NCI-H1436 (cell line): Measurements from ENCODE around the gene CLDND2.

ENCODE experiments used
- DNase-seq: peaks from one replicate; lab custom pipeline; 2025; lab: John Stamatoyannopoulos, UW

The CLDND2 gene

DNA sequence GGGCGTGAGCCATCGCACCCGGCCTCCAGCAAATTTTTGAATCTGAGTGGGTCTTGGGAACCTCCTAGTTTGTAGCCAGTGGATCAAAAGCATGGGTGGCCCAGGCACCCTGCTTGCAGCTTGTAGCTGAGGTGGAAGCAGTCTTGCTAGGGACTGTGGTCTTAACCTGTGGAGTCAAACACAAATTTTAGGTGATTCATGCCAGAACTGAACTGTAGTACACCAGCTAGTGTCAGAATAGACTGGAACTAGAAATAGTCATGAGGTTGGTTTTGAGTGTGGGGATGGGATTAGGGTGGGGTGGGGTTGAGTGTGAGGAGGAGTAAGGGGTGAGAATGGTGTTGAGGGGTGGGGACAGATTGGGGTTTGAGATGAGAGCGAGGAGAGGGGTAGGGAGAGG is 13.2 kb upstream of the CLDND2 start:
- no peak for DNase-seq

DNA sequence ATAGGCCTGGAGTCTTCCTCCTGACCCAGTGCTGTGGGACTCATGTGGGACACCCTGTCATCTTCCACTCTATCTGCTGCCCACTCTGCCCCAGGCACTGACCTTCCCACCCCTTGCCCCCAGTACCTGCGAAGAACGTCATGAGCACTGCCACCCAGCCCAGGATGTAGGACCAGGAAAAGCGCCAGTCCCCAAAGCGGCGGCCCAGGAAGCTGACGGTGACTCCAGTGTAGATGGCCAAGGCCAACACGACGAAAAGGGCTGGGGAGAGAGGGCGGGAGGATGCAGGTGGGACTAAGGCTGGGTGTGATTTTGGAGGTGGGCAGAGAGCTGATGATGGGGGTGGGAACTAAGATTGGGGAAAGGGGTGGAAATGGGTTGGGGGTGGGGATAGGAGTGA is 11.6 kb upstream of the CLDND2 start:
- no peak for DNase-seq

DNA sequence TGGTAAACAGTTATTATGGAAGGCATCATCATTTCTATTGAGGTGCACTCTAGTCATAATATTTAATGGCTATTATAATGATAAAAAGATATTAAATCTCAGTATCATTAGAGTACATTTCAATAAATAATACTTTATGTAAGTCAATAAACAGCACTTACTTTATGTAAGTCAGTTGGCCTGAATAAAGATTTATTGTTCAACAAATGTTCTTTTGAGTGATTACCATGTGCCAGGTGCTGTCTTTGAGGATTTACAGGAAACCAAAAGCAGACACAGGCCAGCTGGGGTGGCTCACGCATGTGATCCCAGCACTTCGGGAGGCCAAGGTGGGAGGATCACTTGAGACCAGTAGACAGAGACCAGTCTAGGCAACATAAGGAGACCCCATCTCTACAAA is 8.6 kb upstream of the CLDND2 start:
- DNase-seq, result no peak

DNA sequence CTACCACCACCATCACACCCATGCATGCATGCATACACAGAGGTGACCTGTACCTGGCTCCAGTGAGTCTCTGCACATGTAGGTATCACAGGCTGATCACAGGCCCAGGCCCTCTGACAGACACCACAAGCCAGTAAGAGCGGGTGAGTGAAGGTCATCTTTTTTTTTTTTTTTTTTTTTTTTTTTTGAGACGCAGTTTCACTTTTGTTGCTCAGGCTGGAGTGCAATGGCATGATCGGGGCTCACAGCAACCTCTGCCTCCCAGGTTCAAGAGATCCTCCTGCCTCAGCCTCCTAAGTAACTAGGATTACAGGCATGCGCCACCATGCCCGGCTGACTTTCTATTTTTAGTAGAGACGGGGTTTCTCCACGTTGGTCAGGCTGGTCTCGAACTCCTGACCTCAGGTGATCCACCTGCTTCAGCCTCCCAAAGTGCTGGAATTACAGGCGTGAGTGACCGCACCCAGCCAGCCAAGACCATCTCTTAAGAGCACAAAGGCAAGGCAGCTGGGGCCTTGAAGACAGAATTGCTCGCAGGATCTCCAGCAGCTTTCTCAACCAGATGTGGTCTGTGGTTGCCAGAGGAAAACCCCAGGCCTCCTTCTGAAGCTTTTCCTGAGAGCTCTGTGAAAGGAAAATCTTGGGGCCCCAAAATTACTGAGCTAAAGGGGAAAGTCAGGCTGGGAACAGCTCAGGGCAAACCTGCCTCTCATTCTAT is 6.9 kb upstream of the CLDND2 start:
- DNase-seq, result no peak

DNA sequence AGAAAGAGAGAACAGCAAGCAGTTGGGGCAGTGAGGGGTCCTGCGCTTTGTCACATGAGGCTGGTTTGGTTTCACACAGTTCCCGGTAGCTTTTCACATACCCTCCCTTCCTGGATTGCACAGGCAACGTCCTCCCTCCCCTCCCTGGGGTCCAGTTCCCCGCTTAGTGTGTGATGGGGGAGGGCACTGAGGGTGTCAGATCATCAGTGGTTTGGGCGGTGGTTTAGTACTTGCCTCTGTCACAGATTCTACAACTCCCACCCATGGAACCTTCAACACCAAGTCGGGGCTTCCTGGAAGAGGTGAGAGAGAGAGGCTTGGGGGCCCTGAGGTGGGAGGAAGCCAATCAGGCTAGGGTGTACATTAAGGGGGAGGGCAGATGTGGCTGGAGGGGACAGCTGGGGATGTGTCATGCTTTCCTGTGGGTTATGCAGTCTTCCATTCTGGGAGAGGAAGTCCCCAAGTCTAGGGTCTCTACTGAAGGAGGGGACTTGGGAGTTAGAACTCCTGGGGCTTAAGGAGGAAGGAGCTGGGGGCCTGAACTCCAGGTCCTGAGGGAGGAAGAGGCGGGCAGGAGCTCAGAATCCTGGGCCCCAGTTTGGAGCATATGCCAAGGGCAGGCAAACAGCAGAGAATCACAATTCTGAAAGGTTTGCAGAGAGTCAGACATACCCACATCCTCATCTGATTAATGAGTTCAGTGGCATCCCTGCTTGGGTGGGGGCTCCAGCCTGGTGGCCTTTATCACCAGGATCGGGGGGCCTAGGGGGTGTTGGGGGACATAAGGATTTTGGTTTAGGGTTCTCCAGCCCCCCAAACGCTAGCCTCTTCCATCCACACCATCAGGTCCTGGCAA is 4.1 kb upstream of the CLDND2 start, which contains the start of gene NKG7:
Gene NKG7, minus strand, starts transcription at position 6 of the 856 bp plus-strand sequence. CDS start 119 bp downstream, outside the sequence.
- DNase-seq, result no peak

DNA sequence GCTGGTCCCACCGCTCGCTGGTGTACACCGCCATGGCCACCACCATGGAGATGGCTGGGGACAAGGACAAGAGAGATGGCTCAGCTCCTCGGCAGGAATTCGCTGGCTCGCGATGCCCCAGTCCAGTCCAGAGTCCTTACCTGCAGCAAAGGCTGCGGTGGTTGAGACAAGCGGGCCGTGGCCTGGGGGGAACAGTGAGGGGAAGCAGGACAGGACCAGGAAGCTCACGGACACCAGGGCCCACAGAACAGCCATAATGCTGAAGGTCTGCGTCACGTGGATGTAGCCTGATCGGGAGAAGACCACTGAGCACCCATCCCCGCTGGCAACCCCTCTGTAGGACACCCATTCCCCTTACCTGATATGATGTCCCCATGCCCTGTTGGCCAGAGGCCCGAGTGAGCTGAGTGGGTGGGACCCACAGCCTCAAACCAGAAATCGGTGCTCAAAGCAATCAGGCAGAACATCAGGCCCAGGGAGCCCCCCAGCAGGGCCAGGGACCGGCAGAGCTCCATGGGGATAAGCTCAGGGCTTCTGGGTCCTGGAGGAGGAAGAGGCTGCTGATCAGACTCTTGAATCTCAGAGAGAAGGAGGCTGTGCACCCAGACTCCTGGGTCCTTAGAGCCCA is 3.3 kb upstream of the CLDND2 start:
- DNase-seq, result no peak

DNA sequence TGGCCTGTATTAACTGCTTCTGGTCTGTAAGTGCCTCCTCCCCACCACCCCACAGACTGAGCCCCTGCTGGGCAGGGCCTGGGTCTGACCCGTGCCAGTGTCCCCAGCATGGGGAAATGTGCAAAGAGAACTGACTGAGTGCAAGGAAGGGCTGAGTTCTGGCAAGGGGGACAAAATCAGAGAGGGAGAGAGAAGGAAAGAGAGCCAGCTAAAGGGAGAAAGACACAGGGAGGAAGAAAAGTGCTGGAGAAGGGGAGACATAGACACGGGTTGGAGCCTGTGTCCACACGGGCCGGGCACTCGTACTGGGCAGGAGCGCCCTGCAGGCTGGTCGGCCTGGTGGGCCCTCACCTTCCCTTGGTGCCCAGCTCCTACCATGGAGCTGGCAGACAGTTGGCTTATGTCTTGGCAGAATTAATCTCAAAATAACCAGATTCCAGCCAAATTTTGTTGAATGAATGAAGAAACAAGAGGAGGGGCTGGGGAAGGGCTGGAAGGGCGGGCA is 2.4 kb upstream of the CLDND2 start:
- DNase-seq, result no peak

DNA sequence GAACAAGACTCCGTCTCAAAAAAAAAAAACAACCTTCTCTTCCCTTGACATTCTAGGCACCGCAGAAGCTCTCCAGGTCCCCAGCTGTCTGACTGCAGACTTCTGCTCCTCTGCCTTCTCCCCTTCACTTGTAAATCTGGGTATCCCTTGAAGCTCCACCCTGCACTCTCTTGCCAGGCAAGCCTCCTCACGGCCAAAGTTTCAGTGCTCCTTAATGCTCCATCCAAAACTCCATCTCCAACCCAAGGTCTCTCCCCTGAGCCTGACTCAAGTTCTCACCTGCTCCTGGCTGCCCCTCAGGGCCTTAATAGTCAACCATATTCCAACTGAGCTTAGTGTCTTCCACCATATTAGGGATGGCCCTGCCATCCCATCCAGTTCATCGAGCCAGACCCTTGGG is 1.4 kb upstream of the CLDND2 start:
- DNase-seq, result no peak

DNA sequence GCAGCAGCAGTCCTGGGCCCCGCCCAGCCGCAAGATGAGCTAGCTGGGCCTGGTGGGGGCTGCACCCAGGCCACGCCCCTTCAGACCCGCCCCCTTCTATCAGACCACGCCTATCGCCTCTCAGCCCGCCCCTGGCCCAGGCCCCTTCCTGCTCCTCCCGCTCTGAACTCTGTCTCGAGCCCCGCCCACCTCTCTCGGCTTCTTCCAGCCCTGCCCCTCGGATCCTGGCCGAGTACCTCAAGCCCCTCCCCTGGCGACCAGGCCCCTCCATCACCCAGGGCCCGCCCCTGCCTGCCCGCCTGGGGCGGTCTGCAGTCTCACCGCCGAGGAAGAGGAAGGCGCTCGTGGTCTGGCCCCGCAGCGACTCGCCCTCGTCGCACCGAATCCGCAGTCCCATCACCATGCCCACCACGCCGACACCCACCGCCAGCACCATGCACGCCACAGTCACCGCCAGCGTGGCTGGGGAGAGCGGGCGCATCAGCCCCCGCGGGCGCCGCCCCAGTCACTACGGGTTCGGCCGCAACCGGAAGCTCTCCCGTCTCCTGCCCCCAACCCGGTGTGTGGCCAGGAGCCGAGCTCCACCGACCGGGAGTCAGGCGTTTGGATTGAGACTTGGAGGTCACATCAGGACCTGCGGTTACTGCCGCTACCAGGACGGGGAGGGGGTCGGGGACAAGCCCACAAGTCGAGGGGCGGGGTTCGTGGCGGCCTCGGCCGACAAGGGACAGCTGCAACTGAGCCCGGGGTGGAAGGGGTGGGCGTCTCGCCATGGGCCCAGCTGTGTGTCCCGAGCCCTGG is 1.0 kb downstream of the CLDND2 start:
- peak; percentile 99 for DNase-seq

DNA sequence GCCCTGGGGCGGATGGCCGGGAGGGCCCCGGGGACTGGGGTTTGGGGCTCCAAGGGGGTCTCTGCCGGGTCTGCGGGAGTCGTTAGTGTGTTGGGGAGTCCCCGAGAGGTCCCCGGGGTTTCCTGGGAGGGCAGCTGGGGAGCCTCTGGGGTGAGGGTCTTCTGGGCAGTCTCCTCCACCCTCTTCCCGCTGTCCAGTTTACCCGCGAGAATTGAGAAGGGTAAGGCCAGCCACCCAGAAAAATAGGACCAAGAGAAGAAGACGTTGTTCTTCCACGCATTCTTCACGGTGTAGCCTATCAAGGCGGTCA is 1.6 kb downstream of the CLDND2 start:
- no peak for DNase-seq

DNA sequence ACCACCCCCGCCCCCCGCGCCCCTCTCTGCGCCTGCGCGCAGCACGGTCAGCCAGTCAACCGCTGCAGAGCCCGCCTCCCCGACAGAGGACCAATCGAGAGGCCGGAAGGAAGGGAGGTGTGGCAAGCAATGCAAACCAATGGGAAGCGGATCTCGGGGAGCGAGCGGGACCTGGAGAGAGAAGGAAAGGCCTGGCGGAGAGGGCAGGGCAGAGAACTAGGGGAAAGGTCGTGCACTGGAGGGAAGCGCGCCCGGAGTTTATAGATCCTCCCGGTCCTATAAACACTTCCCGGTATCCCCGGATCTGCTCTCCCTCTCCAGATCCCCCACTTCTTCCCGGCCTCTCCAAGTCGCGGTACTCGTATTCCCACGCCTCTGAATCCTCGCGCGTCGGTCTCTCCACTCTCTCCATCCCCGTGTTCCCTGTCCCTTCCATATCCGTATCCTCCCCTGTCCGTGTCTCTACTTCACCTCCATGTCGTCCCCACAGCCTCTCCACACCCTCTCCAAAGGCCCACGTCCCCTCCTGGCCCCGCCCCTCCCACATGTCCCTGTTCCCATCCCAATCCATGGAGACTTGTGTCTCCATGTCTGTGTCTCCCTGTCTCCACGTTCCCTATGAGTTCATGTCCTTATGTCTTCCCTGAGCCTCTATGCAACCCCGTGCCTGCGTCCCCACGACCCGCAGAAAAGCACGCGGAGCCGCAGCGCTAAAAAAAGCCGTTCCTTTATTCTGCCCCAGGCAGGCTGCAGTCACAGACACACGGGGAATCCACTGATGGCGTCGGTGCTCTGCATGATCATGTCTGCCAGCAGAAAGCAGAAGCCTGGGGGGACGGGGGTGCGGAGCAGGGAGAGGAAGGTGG is 2.2 kb downstream of the CLDND2 start:
- peak; percentile 99 for DNase-seq

DNA sequence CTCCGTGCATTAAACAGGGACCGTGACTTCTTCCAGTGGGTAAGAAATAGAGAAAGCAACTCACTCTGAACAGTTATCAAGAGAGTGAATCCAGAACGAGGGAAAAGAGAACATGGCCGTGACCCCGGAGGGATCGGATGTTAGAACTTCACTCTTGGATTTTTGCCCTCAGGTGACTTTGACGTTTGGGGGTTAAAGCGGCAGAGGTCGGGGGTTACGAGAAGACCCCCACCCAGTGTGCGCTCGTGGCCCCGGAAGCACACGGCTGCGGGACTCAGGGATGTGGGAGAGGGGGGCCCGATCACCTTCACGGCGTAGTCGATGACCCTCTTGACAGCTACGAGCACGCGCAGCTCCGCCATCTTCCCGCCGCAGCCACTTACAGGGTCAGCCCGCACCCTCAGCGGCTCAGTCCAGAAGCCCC is 2.8 kb downstream of the CLDND2 start, which contains the start of gene ETFB:
Gene ETFB, minus strand, starts transcription at position 424 of the 424 bp plus-strand sequence. Its CDS starts 62 bp downstream, at position 362.
- no peak for DNase-seq

DNA sequence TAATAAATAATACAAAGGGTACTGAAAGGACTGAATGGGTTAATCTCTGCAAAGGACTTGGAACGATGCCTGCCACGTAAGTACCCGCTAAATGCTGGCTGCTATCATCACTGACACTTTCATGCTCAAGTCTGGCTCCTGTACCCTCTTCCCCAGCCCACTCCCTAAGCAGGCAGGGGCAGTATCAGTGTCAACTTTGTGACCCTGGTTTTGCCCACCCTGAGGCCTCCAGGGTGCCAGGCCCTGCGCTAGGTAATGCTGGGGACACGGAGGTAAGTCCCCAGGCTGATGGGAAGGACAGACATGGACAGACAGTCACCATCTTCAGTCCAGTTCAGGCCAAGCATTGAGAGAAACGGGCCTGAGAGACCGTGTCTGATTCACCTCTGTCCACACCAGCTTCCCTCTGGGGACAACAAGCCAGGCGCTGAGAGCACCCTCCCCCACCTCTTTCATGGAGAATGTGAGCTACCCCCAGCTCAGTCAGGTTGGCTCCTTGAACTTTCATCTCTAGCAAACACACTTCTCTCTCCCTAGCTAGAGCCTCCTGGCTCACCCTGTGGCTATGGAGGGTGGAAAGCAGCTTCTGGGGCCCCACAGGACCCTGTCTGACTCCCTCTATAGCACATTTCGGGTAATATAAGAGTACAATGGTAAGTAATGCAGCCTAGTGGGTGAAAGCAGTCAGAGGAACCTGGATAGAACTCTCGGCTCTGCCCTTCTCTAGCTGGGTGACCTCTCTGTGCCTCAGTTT is 3.4 kb downstream of the CLDND2 start:
- no peak for DNase-seq

DNA sequence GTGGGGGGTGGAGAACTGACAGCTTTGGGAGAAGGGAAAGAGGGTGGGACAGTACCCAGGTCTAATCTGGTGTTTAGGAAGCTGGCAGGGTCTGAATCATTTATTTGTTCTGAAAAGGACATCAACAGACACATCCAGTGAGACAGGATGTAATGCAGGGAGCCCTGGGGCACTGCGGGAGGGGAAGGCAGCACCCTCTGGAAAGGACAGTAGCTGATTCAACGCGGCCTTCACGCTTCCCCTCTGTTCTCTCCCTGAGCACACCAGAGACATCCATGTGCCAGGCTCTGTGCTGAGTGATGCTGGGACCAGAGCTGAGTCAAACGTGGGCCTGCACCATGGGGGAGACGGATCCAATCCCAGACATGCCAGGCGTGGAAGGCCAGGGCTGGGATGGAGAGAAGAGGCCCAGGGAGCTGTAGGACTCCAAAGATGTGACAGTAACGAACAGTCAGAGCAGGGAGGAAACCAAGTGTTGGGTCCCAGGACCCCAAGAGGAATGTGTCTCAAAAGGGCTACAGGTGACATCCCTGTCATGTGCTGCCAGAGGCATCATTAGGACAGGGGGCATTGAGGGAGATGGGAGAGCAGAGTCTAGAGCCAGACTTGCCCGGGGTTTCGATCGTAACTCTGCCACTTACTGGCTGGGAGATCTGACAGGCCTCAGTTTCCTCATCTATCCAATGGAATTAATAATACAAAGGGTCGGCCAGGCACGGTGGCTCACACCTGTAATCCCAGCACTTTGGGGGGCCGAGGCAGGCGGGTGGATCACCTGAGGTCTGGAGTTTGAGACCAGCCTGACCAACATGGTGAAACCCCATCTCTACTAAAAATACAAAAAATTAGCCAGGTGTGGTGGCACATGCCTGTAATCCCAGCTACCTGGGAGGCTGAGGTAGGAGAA is 4.3 kb downstream of the CLDND2 start:
- no peak for DNase-seq

DNA sequence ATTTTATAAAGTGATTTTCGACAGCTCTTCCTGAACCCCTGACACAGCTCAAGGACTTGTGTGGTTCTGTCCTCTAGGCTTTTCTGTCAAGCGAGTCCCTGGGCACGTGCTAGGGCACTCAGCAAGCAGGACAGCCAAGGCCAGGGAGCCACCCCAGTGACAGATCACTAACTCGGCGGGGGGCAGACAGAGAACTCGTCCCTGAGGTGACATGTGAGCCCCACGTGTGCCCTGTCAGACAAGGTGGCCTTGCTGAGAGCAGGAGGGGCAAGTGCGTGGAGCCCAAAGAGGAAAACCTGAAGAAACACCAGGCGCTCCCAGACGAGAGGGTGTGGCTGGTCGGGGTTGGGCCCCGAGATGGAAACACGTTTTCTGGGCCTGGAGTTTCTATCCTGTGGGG is 7.6 kb downstream of the CLDND2 start:
- no peak for DNase-seq

DNA sequence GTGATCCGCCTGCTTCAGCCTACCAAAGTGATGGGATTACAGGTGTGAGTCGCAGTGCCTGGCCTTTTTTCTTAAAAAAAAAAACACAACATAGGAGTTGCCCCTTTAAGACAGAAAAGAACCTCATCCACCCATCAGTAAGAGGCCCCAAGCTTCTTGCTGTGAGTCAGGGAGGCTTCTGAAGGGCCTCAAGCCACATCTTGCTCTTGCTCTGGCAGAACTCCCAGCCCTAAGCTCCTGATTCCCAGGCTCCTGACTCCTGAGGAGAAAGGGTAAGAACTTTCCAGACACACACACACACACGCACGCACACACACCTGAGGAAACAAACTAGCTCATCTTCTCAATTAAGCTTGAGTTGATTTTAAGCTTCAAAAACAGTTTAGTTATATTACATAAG is 9.5 kb downstream of the CLDND2 start:
- DNase-seq, result no peak

DNA sequence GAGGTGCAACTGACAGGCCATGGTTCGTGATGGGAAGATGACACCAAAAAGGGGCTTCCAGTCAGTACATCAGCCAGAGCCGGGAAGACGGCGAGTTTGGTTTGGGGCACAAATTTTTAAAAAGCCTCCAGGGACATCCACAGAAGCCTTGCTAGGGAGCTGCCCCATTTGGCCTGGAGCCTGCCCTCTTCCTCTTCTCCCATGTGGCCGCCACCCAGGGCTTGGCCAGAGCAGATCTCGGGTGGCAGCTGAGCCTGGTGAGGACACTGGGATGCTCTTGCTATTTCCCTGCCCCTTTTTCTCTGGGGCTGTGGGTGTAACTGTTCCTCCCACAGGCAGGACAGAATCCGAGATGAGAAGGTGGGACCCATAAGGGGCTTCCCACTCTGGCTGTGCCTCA is 10.9 kb downstream of the CLDND2 start:
- no peak for DNase-seq

DNA sequence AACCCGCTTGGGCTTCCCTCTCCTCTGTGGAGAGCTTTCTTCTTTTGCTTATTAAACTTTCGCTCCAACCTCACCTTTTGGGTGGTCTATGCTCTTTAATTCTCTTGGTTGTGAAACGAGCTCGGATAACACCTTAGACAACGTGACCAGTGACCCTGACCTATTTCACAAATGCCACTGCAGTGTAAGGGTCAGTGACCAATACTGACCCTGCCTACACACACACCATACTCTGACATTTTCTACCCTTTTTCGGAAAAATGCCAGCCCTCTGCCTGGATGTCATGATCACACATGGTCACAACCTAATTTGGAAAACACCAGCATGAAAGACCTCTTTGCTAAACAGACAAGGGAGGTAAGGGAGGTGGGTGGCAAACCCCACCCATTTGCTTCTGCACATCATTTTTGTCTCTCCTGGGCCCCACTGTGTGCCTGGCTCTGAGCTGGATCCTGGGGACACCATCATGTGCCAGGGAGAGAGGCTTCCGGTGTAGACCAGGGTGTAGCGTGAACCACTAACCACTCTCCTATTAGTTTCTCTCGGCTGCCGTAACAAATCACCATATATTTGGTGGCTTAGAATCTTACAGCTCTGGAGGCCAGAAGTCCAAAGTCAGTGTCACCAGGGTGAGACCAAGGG is 12.5 kb downstream of the CLDND2 start:
- no peak for DNase-seq

DNA sequence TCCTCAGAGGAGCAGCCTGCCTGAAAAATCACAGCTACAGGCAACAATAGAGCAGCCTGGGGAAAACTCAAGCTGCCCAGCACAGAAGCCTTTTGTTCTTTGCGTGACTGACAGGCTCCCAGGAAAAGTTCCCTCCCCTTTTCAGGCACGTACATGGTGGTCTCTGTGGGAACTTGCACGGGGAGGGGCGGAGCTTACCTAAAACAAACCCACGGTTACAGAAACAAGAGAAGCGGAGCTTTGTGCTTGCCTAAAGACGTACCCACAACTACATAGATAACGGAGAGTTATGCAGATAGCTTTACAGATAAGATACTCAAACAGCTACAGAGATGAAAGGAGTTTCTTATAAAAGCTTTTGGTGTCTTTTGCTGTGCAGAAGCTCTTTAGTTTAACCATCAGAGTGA is 14.1 kb downstream of the CLDND2 start:
- DNase-seq, result peak; percentile 3
